ENCODE results near the gene FGFBP1. TPM values are rescaled to one million over a fixed set of nuclear protein-coding genes. Genes with fewer than 3 reads are reported as not detected.

Gene FGFBP1
- total RNA-seq, 2 donors from 2014 or later: not detected

GRCh38 chr4:15899511-15899910, 39.0 kb downstream of the FGFBP1 start:
- DNase-seq (ENCODE audit: low spot score in 2 of 2) (no peak), ATAC-seq (no peak)
- H3K36me3 Mint-ChIP-seq: peaks cover 0 to 7% of the 10 kb centered on the region in 2 donors
- H3K9me3 Mint-ChIP-seq: peaks cover 0 to 10% of the 10 kb centered on the region in 2 donors
- H3K27ac Mint-ChIP-seq: no peak overlapping the region

DNA sequence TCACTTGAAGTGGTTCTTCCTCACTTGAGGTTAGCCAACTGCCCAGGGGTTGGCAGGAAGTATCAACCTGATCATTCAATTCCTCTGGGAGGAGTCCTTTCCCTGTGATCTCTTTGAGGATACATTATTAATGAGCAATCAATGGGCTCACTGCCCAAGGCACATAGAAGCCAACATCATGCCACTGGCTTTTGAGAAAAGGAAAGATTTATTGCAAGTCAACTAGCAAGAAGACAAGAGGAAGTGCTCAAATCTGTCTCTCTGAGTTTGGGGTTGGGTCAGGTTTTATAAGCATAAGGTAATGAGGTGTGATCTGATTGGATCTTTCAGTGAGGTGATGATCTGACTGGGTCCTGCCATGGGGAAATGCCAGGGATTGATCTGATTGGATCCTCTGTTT, 39.6 kb downstream of the FGFBP1 start:
- H3K27ac Mint-ChIP-seq: no peak overlapping the region
- ATAC-seq: no peak
- H3K9me3 Mint-ChIP-seq: peaks cover 0 to 5% of the 10 kb centered on the region in 2 donors
- no peak for DNase-seq (ENCODE audit: low spot score in 2 of 2)
- peaks cover 0 to 7% of the 10 kb centered on the region in 2 donors for H3K36me3 Mint-ChIP-seq

- Mint-ChIP-seq H3K27ac (no peak overlapping the region), H3K36me3 (peaks cover 0 to 7% of the 10 kb centered on the region in 2 donors), H3K9me3 (peaks cover 0 to 5% of the 10 kb centered on the region in 2 donors)
- no peak for ATAC-seq
- no peak for DNase-seq (ENCODE audit: low spot score in 2 of 2)
Measured at GRCh38 chr4:15897577-15897976, 41.0 kb downstream of the FGFBP1 start.

DNA sequence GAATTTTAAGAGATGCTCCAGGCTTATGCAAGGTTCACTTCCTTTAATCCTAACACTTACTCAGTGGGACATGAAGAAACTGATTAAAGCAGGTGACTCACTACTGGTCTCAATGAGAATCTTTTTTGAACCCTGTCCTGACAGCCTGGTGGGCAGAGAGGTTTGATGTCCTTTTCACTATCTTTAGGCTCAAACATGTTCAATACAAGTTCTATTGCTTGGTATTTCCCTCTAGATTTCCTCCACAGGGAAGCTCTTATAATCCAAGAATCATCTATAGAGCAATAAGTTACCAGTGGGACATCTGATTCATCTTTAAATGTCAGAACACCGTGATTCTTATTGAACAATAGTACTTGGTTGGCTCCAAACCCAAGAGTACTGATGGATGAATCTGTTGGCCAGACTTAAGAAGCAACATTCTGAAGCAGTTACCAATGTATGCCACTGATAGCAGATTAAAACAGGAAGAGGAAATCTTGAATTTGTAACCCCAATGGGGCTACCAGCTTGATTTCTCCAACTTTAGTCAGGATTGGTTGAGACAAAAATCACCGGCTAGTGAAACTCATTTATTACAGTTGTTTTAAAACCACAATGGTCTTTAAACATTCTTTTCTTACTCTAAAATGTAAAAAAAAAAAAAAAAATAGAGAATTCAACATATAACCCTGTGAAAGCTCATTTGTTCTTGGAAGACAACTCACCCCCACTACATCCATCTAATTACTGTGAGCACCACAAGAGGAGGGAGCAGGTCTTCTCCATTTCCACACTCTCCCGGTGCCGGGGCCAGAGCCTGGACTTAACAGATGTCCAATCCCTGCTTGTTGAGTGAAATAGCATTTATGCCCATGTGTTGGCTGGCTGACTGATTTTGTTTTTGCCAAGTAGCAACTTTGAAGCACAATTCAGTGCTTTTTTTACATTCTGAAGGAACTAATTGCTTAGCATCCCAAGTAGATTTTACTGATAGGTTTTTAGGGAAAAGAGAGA, 43.3 kb downstream of the FGFBP1 start:
- DNase-seq (ENCODE audit: low spot score in 2 of 2) (no peak), ATAC-seq (no peak)
- Mint-ChIP-seq H3K27ac (no peak overlapping the region), H3K36me3 (no peaks in the 10 kb centered on the region), H3K9me3 (no peaks in the 10 kb centered on the region)

- DNase-seq (ENCODE audit: low spot score in 2 of 2): no peak
- no peaks in the 10 kb centered on the region for H3K36me3 Mint-ChIP-seq
- no peaks in the 10 kb centered on the region for H3K9me3 Mint-ChIP-seq
- no peak for ATAC-seq
- H3K27ac Mint-ChIP-seq: no peak overlapping the region
Measured at GRCh38 chr4:15894393-15894792, 44.1 kb downstream of the FGFBP1 start.

- no peak for DNase-seq (ENCODE audit: low spot score in 2 of 2)
- no peak for ATAC-seq
- no peak overlapping the region for H3K27ac Mint-ChIP-seq
Measured at GRCh38 chr4:15893962-15894361, 44.6 kb downstream of the FGFBP1 start.

DNA sequence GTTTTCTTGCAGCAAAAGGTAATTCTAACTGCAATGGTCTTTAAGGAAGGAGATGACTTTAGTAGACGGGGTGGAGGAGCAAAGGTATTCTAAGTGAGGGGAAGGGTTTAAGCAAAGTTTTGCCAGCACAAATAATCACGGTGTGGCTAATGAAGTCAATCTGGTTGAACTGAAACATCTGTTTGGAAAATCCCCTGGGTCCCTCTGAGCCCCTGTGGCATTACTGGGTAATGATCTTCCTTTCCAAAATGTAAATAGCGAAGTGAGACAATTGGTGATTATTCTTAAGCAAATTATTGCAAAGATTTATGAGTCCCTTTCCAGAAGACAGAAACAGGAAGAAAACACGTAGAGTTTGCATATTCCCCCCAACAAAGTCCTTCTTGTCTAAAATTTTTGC, 47.2 kb downstream of the FGFBP1 start:
- Mint-ChIP-seq H3K36me3 (no peaks in the 10 kb centered on the region), H3K27ac (no peak overlapping the region), H3K9me3 (no peaks in the 10 kb centered on the region)
- no peak for DNase-seq (ENCODE audit: low spot score in 2 of 2)
- ATAC-seq: no peak

More at GRCh38 chr4:15893962-15894361, 44.6 kb downstream of the FGFBP1 start:
- no peaks in the 10 kb centered on the region for H3K9me3 Mint-ChIP-seq
- H3K36me3 Mint-ChIP-seq: no peaks in the 10 kb centered on the region

DNA sequence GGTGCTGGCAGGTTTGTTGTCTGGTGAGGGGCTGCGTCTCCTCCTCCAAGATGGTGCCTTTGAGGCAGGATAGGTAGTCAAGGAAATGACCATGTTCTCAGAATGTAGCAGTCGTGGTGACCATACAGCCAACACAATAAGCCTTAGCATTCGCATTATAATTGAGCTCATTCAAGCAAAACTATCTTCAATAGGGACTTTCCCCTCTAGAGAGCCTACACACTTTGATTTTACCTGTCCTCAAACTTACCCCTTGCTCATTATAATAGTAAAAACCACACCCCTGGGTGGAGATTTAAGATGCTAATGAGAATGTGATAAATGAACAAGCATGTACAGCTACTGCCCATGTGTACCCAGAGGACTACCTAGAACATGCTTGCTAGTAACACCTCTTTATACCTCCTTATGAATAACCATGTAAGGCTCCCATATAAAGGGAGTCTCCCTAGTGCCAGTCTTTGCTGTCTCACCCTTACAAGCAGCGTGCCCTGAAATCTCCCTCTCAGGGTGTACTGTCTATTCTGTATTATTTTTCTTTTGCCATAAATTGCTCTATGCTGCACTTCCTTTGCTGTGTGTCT, 48.2 kb downstream of the FGFBP1 start:
- no peaks in the 10 kb centered on the region for H3K9me3 Mint-ChIP-seq
- no peak overlapping the region for H3K27ac Mint-ChIP-seq
- H3K36me3 Mint-ChIP-seq: no peaks in the 10 kb centered on the region
- DNase-seq (ENCODE audit: low spot score in 2 of 2) (no peak), ATAC-seq (no peak)

GRCh38 chr4:15888515-15888914, 50.0 kb downstream of the FGFBP1 start:
- no peak for DNase-seq (ENCODE audit: low spot score in 2 of 2)
- H3K27ac Mint-ChIP-seq: no peak overlapping the region
- no peaks in the 10 kb centered on the region for H3K36me3 Mint-ChIP-seq
- no peak for ATAC-seq
- no peaks in the 10 kb centered on the region for H3K9me3 Mint-ChIP-seq

Other genes with a start within 250 kb of the FGFBP1 start
- under 1 TPM; 0.39 to 0.82 TPM for gene BST1, start 235.7 kb downstream of the FGFBP1 start, total RNA-seq
- gene CD38, start 160.4 kb downstream of the FGFBP1 start, total RNA-seq: 10 to 100 TPM; 10.7 to 32.8 TPM
- gene FGFBP2, start 24.4 kb upstream of the FGFBP1 start, total RNA-seq: 1 to 10 TPM; 1.2 to 5.6 TPM
- gene PROM1, start 145.3 kb upstream of the FGFBP1 start, total RNA-seq: under 1 TPM; 0.06 to 0.41 TPM

Measured in activated naive CD4-positive, alpha-beta T cell treated with anti-CD3 and anti-CD28 coated beads, Interleukin-2, amount 50 U/mL, for 72 hours (primary cell).